ENCODE data around the gene YEATS4.

Gene YEATS4

GRCh38 chr12:69389831-69390230 is 30.3 kb downstream of the YEATS4 start:
- DNase-seq (ENCODE audit: low read depth in 2 of 3, low spot score in 1 of 3): no peak

DNA sequence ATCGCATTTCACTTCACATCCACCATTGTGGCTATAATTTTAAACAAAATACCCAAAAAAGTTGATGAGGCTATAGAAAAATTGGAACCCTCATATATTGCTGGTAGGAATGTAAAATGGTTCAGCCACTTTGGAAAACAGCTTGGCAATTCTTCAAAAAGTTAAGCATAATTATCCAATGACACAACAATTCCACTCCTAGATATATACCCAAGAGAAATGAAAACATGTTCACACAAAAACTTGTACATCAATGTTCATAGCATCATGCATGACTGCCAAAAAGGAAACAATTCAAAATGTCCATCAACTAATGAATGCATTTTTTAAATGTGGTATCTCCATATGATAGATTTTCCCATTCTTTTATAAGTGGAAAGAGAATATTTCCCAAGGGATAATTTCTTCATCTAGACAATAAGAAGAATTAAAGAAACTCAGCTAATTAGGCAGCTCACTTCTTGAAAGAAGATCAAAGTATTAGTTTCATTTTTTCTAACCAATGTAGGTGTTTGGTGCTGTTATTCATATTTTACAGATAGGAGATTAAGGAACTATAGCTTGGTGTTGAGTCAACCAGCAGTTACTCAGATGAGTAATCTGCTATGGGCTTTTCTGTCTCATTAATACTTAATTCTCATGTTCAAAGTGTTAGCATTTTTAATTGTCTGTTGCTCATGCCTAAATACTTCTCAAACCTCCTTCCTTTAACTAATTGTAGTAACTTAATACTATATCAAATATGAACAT is 32.8 kb downstream of the YEATS4 start:
- DNase-seq (ENCODE audit: low read depth in 2 of 3, low spot score in 1 of 3): no peak

DNA sequence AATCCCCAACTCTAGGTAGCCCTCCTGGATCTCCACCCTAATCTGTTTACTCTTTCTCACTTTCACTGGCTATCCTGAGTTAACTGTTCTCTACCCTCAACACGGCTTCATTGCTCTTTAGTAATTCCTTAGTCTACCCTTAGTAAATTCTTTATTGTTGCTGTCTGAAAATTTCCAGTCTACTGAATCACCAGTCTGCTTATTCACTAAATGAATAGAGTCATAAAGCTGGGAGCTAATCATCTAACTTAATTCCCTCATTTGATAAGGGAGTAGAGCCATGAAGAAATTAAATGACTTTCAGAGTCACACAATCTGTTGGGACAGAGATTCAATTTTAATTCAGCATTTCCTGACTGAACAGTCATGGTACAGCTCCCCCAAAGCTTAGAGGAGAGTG is 36.5 kb downstream of the YEATS4 start:
- no peak for DNase-seq (ENCODE audit: low read depth in 2 of 3, low spot score in 1 of 3)

- no peak for DNase-seq (ENCODE audit: low read depth in 2 of 3, low spot score in 1 of 3)
Measured at GRCh38 chr12:69396963-69397362, 37.4 kb downstream of the YEATS4 start.

GRCh38 chr12:69397978-69398377 is 38.4 kb downstream of the YEATS4 start:
- DNase-seq (ENCODE audit: low read depth in 2 of 3, low spot score in 1 of 3): no peak

GRCh38 chr12:69401940-69402339 is 42.4 kb downstream of the YEATS4 start:
- no peak for DNase-seq (ENCODE audit: low read depth in 2 of 3, low spot score in 1 of 3)

DNA sequence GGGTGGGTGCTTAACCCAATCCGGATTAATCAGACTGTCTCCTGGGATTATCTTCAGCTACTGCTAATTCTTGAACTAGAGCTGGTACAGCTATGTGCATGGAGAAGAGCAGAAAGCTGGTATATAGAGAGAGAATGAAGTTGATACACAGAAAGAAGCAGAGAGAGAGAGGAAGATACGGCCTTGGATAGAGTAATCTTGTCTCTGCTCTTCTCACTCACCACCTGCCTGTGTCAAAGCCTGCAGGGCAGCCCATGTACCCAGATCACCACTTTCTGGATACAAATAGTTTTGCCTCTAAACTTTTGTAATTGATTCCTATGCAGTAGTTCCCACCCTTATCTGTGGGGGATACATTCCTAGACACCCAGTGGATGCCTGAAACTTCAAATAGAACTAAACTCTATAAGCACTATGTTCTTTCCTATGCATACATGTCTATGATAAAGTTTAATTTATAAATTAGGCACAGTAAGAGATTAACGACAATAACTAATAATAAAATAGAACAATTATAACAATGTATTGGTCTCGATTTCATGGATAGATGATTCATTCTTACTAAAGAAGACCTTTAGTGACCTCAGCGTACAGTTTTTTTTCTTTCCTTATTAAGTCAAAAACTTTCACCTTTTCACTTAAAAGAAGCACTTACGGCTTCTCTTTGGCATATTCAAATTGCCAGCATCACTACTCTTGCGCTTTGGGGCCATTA is 45.5 kb downstream of the YEATS4 start:
- no peak for DNase-seq (ENCODE audit: low read depth in 2 of 3, low spot score in 1 of 3)

DNA sequence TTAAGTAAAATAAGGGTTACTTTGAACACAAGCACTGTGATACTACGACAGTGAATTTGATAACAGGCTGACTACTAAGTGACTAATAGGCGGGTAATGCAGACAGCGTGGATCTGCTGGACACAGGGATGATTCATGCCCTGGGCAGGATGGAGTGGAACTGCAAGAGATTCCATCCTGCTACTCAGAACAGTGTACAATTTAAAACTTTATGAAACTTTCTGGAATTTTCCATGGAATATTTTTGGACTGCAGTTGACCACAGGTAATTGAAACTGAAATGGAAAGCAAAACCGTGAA is 46.0 kb downstream of the YEATS4 start:
- no peak for DNase-seq (ENCODE audit: low read depth in 2 of 3, low spot score in 1 of 3)

- no peak for DNase-seq (ENCODE audit: low read depth in 2 of 3, low spot score in 1 of 3)
Measured at GRCh38 chr12:69406217-69406616, 46.7 kb downstream of the YEATS4 start.

DNA sequence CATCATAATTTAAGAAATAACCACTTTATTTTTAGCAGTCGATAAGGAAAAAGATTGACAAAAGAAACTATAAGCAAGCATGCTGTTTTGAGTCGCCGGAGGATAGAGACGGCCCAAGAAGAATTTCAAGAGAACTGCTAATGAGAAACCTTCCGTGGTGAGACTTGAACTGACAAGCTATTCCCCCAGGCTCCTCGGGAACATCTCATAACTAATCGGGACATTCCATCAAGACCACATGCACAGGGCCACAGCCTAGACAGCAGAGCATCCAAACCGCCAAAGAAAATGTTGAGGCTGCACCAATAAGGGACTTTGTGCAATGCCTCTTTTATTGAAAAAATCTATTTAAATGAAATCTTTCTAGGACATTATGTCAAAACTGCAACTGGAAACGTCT is 51.0 kb downstream of the YEATS4 start:
- no peak for DNase-seq (ENCODE audit: low read depth in 2 of 3, low spot score in 1 of 3)

DNA sequence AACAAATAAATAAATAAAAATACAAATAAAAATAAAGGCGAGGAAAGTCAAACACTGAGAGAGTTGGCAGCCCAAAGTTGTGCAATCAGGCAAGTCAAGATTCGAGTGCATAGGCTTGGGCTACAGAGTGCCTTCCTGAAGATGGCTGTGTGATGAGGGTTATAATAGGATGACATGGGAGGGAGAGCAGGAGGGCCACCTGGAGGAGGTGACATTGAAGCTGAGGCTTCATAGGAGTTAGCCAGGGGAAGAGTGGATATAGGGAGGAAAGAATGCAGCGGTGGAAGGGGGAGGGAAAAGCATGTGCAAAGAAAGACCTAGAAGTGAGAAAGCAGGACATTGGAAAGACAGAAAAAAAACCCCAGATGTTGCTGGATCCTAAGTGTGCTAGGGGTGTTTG is 53.1 kb downstream of the YEATS4 start:
- DNase-seq (ENCODE audit: low read depth in 2 of 3, low spot score in 1 of 3): no peak

DNA sequence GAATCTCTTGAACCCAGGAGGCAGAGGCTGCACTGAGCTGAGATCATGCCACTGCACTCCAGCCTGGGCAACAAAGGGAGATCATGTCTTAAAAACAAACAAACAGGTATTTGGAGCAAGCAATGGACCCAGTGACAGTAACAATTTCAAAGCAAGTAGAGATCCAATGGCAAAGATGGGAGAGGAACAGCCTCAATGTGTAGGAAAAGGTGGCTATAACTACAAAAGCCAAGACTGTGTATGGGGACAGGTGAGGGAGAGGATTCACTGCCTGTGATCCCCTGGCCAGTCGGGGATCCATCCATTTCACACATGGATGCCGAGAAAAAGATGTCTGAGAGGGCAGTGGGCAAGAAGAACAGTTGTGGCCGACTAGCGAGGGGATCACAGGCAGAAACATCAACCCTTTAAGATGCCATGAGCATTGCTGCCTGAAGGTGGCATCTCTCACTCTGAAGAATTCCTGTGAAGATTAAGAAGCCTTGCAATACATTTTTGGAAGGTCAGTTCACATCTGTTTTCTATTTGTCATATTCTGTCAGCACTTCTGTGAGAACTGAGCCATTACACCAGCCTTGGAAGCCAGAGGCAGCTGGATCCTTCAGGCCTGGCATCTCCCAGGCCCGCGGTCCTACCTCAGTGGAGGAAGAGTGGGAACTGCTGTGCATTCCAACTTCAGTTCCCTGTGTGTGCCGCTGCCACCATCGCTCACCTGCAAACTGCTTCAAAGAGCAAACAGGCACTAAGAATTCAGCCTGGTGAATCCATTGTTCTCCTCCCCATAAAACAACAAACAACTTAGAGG is 56.1 kb downstream of the YEATS4 start:
- DNase-seq (ENCODE audit: low read depth in 2 of 3, low spot score in 1 of 3): no peak

- no peak for DNase-seq (ENCODE audit: low read depth in 2 of 3, low spot score in 1 of 3)
Measured at GRCh38 chr12:69417231-69417630, 57.7 kb downstream of the YEATS4 start.

GRCh38 chr12:69417741-69418167 is 58.2 kb downstream of the YEATS4 start:
- DNase-seq (ENCODE audit: low read depth in 2 of 3, low spot score in 1 of 3): no peak

DNA sequence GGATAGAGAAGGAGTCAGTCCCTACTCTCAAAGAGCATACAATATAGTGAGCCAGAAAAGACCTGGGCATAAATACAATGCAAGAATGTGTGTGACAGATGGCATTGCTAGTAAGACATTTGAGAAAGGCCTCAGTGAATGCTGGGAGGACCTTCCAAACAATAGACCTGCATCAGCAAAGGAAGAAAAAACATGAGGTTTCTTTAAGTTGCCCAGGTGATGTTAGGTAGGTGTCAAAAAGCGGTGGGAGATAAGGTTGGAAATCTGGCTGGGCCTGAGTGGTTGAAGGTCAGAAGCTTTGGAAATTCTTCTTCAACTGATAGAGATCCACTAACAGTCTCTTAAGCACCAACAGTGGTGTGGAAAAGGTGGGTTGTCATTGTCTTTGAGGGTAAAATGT is 60.2 kb downstream of the YEATS4 start:
- no peak for DNase-seq (ENCODE audit: low read depth in 2 of 3, low spot score in 1 of 3)

GRCh38 chr12:69421548-69421947 is 62.0 kb downstream of the YEATS4 start:
- DNase-seq (ENCODE audit: low read depth in 2 of 3, low spot score in 1 of 3): no peak

DNA sequence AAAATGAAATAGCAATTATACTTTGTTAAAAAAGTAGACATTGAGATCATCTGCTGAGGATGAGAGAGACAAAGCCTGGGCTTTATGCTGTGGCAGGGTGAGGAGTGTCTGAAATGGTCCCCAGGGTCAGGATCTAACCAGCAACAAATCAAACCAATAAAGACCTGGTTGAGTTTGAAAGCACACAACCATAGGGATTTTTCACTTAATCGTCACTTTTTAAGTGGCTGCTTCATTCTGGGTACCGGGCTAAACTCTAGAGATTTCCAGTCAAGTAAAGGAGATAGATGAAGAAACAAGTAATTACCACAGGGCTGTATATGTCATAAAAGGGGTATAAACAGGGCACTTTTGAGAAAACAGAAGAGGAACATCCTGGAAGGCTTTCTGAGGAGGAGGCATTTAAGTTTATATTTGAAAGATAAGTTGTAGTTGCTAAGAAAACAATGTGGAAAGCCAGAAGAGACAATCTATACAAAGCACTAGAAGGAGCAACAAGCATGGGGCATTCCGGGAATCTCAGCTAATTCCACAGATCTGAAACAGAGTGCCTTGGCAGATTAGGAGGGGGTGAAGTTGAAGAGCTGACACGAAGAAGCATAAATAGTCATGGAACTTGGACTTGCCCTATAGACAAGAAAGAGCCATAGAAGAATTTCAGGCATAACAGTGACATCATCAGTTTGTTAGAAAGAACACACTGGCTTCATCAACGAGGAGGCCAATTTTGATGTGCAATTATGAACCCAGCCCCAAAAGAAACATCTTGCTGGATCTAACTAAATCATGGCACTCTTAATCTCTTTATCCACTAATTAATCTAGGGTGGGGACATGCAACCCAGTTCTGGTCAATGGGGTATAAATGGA is 63.7 kb downstream of the YEATS4 start:
- DNase-seq (ENCODE audit: low read depth in 2 of 3, low spot score in 1 of 3): no peak

- no peak for DNase-seq (ENCODE audit: low read depth in 2 of 3, low spot score in 1 of 3)
Measured at GRCh38 chr12:69425417-69425816, 65.9 kb downstream of the YEATS4 start.

- no peak for DNase-seq (ENCODE audit: low read depth in 2 of 3, low spot score in 1 of 3)
Measured at GRCh38 chr12:69428351-69429073, 69.0 kb downstream of the YEATS4 start.

GRCh38 chr12:69430942-69431590 is 71.5 kb downstream of the YEATS4 start:
- DNase-seq (ENCODE audit: low read depth in 2 of 3, low spot score in 1 of 3): no peak

Measured in stimulated activated CD4-positive, alpha-beta T cell treated with anti-CD3 and anti-CD28 coated beads, Interleukin-12 subunit alpha, Interleukin-12 subunit beta, amount 100 ng/mL, for 48 hours (primary cell).